Amniotic epithelial cell (primary cell): ENCODE data around the gene TMEM205.
"Not testable (repeated sequence)": the region's sequence is repeated elsewhere in the genome, so short reads cannot be mapped to it uniquely, and the experiment has no call there.

Source experiments
- DNase-seq: peaks from one replicate; pipeline ENCODE4 v3.0.0-alpha.2; 2010; ENCODE audit warnings: low read depth

The TMEM205 gene

DNA sequence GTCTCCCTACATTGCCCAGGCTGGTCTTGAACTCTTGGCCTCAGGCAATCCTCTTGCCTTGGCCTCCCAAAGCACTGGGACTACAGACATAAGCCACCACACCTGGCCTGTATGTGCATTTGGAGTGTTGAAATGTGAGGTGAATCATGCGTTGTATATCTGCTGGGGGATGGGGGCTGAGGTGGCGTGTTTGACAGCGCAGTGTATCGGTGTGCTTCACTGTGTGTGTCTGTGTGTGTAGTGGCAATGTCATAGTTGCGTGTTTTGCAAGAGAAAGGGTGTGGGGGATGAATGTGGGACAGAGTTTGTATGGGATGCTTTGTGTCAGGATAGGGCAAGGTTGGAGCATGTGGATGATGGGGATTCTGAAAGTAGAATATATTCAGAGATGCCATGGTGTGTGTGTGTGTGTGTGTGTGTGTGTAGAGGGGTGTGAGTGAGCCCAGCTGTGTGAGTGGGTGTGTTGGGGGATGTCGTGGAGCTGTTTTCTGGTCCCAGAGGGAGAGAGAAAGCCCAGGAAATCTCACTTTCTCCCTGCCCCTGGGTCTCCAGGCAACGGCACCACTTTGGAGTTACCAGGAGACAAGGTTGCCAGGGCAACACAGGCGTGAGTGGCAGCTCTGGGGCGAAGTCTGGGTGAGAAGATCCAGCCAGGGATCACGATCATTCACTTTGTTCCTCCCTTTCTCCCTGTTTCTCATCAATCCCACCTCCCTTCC is 27.3 kb upstream of the TMEM205 start:
- DNase-seq: peak; percentile 43

GRCh38 chr19:11370744-11371143 is 24.7 kb upstream of the TMEM205 start:
- no peak for DNase-seq

- DNase-seq: no peak
Observed at GRCh38 chr19:11367528-11367927, 21.5 kb upstream of the TMEM205 start.

GRCh38 chr19:11365557-11366117 is 19.6 kb upstream of the TMEM205 start:
- DNase-seq: no peak

GRCh38 chr19:11364935-11365334 is 18.9 kb upstream of the TMEM205 start:
- no peak for DNase-seq

DNA sequence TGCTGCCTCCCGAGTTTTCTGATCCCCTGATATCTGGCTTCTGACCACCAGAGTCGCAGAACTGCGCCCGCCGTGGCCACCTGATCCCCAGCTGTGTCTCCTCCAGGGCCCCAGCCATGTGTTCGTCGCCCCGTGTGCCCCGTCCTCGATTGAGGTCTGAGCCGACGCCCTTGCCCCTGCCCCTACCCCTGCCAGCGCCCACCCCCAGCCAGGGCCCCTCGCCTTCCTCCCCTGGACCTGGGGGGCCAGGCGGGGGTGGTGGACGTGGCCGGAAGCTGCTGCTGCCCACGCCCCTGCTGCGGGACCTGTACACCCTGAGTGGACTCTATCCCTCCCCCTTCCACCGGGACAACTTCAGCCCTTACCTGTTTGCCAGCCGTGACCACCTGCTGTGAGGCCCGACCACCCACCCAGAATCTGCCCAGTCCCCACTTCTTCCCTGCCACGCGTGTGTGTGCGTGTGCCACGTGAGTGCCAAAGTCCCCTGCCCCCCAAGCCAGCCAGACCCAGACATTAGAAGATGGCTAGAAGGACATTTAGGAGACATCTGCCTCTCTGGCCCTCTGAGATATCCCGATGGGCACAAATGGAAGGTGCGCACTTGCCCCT is 18.3 kb upstream of the TMEM205 start:
- no peak for DNase-seq

DNA sequence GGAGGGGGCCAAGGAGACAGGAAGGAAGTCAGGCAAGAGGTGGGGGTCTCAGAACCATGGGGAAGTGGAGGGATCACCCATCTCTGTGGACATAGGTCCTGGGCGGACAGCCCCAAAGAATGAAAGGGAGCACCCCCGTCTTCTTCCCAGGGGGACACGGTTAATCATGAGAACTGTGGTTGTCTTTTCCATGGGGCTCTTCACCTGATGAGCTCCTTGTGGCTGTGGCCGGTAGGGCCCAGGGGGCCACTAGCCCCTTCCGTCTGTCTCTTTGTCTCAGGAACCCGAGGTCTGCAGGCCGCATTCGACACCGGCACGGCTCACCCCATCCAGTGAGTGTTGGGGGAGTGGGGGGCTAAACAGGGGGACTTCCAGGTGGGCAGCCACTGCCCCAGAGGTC is 17.8 kb upstream of the TMEM205 start:
- DNase-seq: no peak

GRCh38 chr19:11361771-11362731 is 16.0 kb upstream of the TMEM205 start:
- DNase-seq: no peak

GRCh38 chr19:11361037-11361770 is 15.1 kb upstream of the TMEM205 start:
- peak; percentile 55 for DNase-seq

DNA sequence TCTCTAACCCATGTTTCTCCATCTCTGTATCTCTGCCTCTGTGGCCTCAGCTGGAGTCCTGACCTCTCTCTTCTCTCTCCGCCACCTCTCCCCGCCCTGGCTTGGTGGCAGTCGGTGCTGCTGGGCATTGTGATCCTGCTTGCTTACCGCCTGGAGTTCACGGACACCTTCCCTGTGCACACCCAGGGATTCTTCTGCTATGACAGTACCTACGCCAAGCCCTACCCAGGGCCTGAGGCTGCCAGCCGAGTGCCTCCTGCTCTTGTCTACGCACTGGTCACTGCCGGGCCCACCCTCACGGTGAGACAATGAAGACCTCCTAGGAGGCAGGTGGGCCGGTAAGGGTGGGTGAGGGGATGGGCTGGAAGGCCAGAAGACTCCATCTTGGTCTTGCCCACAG is 13.4 kb upstream of the TMEM205 start:
- no peak for DNase-seq

DNA sequence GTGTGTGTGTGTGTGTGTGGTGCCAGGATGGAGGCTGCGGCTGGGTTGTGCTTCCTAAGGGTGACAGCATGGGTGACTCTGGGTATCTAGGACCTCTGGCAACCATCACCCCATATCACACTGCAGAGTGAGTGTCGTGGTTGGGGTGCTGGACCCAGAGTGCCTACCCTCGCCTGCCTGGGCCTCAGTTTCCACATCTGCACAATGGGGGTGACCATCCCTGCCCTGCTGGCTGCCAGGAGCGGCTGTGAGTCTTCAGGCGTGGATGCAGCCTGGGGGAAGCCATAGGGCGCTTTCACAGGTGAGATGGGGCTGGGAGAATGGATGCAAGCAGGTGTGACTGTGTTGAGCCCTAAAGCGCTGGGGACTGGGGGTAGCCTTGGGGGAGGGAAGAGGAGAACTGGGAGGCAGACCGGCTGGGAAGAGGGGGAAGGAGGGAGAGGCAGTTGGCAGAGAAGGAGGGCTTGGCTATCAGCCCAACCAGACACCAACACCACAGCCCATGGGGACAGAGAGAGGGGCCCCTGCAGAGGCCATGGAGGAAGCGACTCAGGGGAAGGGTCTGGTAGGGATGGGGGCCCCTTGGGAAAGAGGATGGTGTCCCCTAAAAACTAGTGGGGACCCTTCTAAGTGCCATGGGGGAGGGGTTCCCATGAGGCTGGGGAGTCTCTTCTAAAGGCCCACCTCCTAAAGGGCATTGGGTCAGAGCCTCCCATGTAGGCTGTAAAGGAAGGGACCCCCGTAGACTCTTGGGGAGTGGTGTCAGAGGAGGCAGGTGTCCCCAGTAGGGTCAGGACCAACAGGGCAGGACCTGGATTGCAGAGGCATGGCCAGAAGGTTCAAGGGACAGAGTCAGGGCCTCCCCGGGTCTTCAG is 10.8 kb upstream of the TMEM205 start:
- DNase-seq: no peak

DNA sequence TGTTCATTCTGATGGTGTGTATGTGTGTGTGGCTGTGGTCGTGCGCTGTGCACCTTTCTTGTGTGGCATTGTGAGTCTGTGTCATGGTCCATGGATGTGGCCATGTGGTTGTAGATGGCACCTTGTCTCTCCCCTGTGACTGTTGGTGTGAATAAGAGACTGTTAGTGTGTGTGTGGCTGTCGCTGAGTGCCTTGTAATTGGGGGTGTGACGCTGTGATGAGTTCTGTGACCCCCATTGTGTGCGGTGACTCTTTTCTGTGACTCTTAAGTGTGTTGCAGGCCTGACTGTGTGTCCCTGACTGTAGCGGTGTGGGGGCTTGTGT is 10.0 kb upstream of the TMEM205 start:
- DNase-seq: no peak

- DNase-seq: peak; percentile 78
Observed at GRCh38 chr19:11355160-11356073, 9.3 kb upstream of the TMEM205 start, which contains the start of gene PLPPR2. Gene PLPPR2 (plus strand): TSS chr19:11355432. CDS start chr19:11357674, 2,242 bp downstream.

- not testable (repeated sequence) for DNase-seq
Observed at GRCh38 chr19:11354102-11354501, 8.0 kb upstream of the TMEM205 start.

DNA sequence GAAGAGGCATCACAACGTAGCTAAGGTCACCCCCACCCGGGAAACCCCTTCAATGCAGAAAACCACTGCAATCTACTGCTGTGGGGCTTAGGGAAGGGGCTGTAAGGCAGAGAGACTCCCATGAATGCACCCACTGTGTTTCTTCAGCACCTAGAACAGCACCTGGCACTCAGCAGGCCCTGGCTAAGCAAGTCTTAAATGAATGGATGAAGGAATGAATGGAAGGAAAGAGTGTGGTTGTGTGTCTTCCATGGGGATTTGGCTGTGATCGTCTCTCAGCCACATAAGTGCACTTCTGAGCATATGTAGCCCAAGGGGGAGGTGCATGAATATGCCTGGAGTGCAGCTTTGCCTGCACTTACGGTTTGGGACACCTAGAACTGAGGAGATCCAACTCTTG is 3.1 kb upstream of the TMEM205 start:
- DNase-seq: no peak

GRCh38 chr19:11347546-11348039 is 1.5 kb upstream of the TMEM205 start:
- no peak for DNase-seq

DNA sequence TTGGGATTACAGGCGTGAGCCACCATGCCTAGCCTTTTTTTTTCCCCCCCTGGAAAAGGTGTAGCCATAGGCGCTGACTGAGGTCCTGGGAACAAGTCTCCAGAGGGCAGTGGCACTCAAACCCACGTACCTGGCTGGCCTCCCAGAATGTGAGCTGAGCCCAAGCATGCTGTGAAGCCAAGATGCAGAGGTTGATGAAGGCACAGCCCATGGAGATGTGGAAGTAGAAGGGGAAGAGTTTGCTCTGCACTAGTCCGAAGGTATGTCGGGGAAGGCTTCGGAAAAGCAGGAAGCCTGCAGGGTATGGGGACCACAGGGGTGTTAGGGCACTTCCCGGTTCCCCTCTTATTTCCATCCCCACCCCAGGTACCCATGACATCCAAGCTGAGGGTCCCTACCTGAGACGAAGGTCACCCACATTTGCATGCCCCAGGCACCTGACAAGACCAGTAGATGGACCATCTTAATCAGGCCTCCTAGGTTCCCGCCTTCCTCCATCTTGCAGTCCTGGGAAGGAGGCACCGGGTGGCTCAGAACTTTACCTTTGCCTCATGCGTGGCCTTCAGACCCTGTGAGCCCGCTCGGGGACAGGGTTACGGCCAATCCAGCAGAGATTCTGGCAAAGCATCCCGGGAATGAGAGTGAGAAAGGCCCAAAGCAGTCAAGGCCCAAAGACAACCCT is 805 bp downstream of the TMEM205 start:
- no peak for DNase-seq

GRCh38 chr19:11342429-11342828 is 3.6 kb downstream of the TMEM205 start:
- no peak for DNase-seq

- not testable (repeated sequence) for DNase-seq
Observed at GRCh38 chr19:11340099-11340467, 6.0 kb downstream of the TMEM205 start.
